A549 (cell line): ENCODE measurements around the gene BABAM2.

Experiments used
- CTCF ChIP-seq: fragments of >200 bp; sonication (Bioruptor Twin); formaldehyde crosslinking; IDR thresholded peaks from 3 replicates; pipeline ENCODE4 v1.5.1; 2016
- NPAS2 ChIP-seq: fragments of 250-450 bp; sonication (Bioruptor Pico); IDR thresholded peaks from 2 replicates; pipeline ENCODE4 v1.8.0; 2022; ENCODE audit warnings: mild to moderate bottlenecking, moderate library complexity, borderline replicate concordance

GRCh38 chr2:27884601-27885000, 5.9 kb upstream of the BABAM2 start:
- TF ChIP-seq CTCF (no peak), NPAS2 (CRISPR knock-in tag) (no peak)
